ENCODE results near the gene PRSS57. TPM values are rescaled to one million over a fixed set of nuclear protein-coding genes. Genes with fewer than 3 reads are reported as not detected.
"Not testable (repeated sequence)": the region's sequence is repeated elsewhere in the genome, so short reads cannot be mapped to it uniquely, and the experiment has no call there.

PRSS57 gene
- total RNA-seq, 4 donors from 2014 or later = 0.32 TPM; not detected in 3

DNA sequence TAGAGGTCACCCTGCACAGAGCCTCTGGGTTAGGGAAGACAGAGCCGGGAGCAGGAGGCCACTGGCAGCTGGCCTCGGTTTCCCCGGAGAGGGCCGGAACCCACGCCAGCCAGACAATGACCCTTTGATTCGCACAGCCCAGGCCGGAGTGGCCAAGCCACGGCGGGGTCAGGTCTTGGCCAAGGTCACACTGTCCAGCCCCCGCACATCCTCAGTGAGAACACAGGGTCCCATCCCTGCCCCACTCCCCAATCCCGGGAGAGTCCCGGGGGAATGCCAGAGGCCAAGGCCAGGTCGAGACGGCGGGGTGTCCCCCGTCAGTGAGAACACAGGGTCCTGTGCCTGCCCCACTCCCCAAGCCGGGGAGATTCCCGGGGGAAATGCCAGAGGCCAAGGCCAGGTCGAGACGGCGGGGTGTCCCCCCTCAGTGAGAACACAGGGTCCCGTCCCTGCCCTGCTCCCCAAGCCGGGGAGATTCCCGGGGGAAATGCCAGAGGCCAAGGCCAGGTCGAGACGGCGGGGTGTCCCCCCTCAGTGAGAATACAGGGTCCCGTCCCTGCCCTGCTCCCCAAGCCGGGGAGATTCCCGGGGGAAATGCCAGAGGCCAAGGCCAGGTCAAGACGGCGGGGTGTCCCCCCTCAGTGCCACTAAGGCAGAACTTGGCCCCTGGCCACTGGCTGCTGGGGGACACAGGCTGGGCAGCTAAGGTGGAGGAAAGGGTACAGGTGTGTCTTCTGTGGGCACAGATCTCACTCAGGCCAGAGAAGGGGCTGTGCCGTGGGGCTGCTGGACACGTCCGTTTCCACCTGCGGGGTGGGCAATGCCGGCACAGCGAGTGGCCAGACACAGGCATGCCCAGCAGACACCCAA is 20.7 kb downstream of the PRSS57 start:
- WGBS, 2 donors = 61 to 68% methylated on average over 27 to 38 of the region's 38 CpGs
- intact Hi-C loops (cut with DNase I; ENCODE audit: low total_unique reads) = no loop called here
- no peak overlapping the region for H3K4me3 ChIP-seq (ENCODE audit: low read depth, poor library complexity, severe bottlenecking)
- DNase-seq (ENCODE audit: low spot score in 2 of 2) = no peak
- TF ChIP-seq, protein P1, sequence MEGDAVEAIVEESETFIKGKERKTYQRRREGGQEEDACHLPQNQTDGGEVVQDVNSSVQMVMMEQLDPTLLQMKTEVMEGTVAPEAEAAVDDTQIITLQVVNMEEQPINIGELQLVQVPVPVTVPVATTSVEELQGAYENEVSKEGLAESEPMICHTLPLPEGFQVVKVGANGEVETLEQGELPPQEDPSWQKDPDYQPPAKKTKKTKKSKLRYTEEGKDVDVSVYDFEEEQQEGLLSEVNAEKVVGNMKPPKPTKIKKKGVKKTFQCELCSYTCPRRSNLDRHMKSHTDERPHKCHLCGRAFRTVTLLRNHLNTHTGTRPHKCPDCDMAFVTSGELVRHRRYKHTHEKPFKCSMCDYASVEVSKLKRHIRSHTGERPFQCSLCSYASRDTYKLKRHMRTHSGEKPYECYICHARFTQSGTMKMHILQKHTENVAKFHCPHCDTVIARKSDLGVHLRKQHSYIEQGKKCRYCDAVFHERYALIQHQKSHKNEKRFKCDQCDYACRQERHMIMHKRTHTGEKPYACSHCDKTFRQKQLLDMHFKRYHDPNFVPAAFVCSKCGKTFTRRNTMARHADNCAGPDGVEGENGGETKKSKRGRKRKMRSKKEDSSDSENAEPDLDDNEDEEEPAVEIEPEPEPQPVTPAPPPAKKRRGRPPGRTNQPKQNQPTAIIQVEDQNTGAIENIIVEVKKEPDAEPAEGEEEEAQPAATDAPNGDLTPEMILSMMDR (IDR thresholded peaks at IDR 0.05) = no peak
- no peak for TF ChIP-seq POLR2A (IDR thresholded peaks at IDR 0.05)

- 74 to 79% methylated on average over 9 of the region's 9 CpGs for WGBS, 2 donors
- intact Hi-C loops (cut with DNase I; ENCODE audit: low total_unique reads) = no loop called here
- DNase-seq (ENCODE audit: low spot score in 2 of 2) = no peak
- TF ChIP-seq, protein P1 (IDR thresholded peaks at IDR 0.05) = no peak
- TF ChIP-seq POLR2A (IDR thresholded peaks at IDR 0.05) = no peak
- H3K4me3 ChIP-seq (ENCODE audit: low read depth, poor library complexity, severe bottlenecking) = no peak overlapping the region
Observed at GRCh38 chr19:670609-671075, 24.6 kb downstream of the PRSS57 start.

DNA sequence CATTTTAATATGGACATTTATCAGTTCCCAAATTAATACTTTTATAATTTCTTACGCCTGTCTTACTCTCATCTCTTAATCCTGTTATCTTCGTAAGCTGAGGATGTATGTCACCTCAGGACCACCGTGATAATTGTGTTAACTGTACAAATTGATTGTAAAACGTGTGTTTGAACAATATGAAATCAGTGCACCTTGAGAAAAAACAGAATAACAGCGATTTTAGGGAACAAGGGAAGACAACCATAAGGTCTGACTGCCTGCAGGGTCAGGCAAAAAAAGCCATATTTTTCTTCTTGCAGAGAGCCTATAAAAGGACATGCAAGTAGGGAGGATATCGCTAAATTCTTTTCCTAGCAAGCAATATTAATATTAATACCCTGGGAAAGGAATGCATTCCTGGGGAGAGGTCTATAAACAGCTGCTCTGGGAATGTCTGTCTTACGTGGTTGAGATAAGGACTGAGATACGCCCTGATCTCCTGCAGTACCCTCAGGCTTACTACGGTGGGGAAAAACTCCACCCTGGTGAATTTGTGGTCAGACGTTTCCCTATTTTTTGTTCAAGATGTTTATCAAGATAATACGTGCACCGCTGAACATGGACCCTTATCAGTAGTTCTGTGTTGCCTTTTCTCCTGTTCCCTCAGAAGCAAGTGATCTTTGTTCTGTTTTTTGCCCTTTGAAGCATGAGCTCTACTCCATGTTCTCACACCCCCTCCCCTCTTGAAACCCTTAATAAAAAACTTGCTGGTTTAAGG is 26.4 kb downstream of the PRSS57 start:
- WGBS, 2 donors = 63 to 64% methylated on average over 12 of the region's 12 CpGs
- H3K4me3 ChIP-seq (ENCODE audit: low read depth, poor library complexity, severe bottlenecking); intact Hi-C loops (cut with DNase I; ENCODE audit: low total_unique reads); DNase-seq (ENCODE audit: low spot score in 2 of 2): not testable (repeated sequence)

- H3K4me3 ChIP-seq (ENCODE audit: low read depth, poor library complexity, severe bottlenecking); DNase-seq (ENCODE audit: low spot score in 2 of 2); intact Hi-C loops (cut with DNase I; ENCODE audit: low total_unique reads): not testable (repeated sequence)
- 84 to 94% methylated on average over 21 of the region's 38 CpGs for WGBS, 2 donors
Observed at GRCh38 chr19:666985-667573, 28.2 kb downstream of the PRSS57 start.

DNA sequence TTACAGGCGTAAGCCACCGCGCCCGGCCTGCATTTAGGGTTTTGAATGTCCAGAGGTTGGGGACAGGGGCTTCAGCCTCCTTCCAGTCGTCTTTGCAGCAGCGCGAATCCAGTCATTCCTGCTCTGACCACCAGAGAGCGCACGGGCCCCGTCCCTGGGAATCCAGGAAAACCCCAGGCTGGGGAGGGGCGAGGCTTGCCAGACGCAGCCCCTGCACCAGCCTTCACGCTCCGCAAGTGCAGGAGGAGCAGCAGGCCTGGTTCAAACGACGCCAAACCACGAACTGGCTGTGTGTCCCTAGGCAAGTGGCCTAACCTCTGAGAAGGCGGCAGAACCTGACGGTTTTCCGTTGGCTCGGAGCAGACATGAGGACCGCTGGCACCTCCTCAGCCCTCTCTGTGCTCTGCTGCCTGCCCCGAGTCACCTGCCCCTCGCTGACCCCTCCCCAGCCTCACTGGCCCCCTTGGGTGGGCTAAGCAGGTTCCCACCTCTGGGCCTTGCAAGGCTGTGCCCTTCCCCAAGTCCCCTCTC is 30.3 kb downstream of the PRSS57 start:
- TF ChIP-seq, protein P1 (IDR thresholded peaks at IDR 0.05) = peak in 1 of 3 donors; percentile 88
- TF ChIP-seq POLR2A (IDR thresholded peaks at IDR 0.05) = no peak

GRCh38 chr19:663682-664117 is 31.6 kb downstream of the PRSS57 start:
- DNase-seq (ENCODE audit: low spot score in 2 of 2) = no peak
- 31 to 56% methylated on average over 11 to 18 of the region's 18 CpGs for WGBS, 2 donors
- no peak overlapping the region for H3K4me3 ChIP-seq (ENCODE audit: low read depth, poor library complexity, severe bottlenecking)
- TF ChIP-seq, protein P1 (IDR thresholded peaks at IDR 0.05) = no peak
- TF ChIP-seq POLR2A (IDR thresholded peaks at IDR 0.05) = no peak
- intact Hi-C loops (cut with DNase I; ENCODE audit: low total_unique reads) = loop anchor here (2.0 to 5.0 kb wide), 2 partner anchors 71 to 91 kb away; partner anchors contain the start of gene BSG

More for the DNA sequence above, 30.3 kb downstream of the PRSS57 start:
- DNase-seq (ENCODE audit: low spot score in 2 of 2) = peak; percentile 59 to 96
- no peak overlapping the region for H3K4me3 ChIP-seq (ENCODE audit: low read depth, poor library complexity, severe bottlenecking)
- 5 to 10% methylated on average over 23 to 24 of the region's 24 CpGs for WGBS, 2 donors
- intact Hi-C loops (cut with DNase I; ENCODE audit: low total_unique reads) = loop anchor here (2.0 to 5.0 kb wide), 2 partner anchors 70 to 93 kb away; partner anchors contain the start of gene BSG
